MM.1S (cell line): ENCODE measurements around the gene CTNNA2.

Source experiments
- EZH2 ChIP-seq: fragments of 300-600 bp; sonication (generic); optimal IDR thresholded peaks from 2 replicates; pipeline ENCODE3; 2017; ENCODE audit warnings: low read depth, mild to moderate bottlenecking, antibody characterized with exemption, low read length, mixed read lengths
- EZH2phosphoT487 ChIP-seq: fragments of 300-600 bp; sonication (generic); IDR thresholded peaks from 2 replicates; pipeline ENCODE4 v1.6.1; 2018; ENCODE audit warnings: antibody characterized with exemption, low read length
- TF ChIP-seq, protein P1 (sequence below): fragments of 300-600 bp; sonication (generic); IDR thresholded peaks from 2 replicates; pipeline ENCODE4 v1.5.1; 2016; ENCODE audit warnings: antibody characterized with exemption, low read length, mixed read lengths

GRCh38 chr2:79929624-79930023 is 416.8 kb downstream of the CTNNA2 start:
- TF ChIP-seq, protein P1, sequence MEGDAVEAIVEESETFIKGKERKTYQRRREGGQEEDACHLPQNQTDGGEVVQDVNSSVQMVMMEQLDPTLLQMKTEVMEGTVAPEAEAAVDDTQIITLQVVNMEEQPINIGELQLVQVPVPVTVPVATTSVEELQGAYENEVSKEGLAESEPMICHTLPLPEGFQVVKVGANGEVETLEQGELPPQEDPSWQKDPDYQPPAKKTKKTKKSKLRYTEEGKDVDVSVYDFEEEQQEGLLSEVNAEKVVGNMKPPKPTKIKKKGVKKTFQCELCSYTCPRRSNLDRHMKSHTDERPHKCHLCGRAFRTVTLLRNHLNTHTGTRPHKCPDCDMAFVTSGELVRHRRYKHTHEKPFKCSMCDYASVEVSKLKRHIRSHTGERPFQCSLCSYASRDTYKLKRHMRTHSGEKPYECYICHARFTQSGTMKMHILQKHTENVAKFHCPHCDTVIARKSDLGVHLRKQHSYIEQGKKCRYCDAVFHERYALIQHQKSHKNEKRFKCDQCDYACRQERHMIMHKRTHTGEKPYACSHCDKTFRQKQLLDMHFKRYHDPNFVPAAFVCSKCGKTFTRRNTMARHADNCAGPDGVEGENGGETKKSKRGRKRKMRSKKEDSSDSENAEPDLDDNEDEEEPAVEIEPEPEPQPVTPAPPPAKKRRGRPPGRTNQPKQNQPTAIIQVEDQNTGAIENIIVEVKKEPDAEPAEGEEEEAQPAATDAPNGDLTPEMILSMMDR: no peak
- TF ChIP-seq EZH2 (no peak), EZH2phosphoT487 (no peak)
